ENCODE results near the gene COX8A.

COX8A gene

DNA sequence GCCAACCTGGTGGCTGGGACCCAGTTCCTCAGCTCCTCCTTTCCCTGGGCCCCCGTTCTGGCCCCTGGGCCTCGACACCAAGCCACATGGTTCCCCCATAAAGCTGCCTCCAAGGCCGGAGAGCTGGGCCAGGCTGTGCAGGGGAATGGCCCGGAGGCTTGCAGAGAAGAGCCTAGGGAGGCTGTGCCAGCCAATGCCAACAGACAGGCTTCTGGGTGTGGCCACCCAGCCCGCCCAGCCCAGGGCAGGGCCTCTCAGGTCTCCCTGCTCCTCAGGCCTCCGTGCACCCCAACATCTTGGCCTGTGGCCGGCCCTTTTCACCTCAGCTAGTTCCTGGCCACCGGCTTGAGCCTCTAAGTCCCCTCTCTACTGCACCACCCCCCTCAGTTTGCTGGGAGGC lies 43.9 kb downstream of the COX8A start:
- Mint-ChIP-seq H3K36me3 (ENCODE audit: low read depth) (no peaks in the 10 kb centered on the region), H3K27ac (no peak overlapping the region), H3K4me3 (no peak overlapping the region), H3K4me1 (ENCODE audit: low read depth) (no peaks in the 10 kb centered on the region), H3K27me3 (no peaks in the 10 kb centered on the region), H3K9me3 (no peaks in the 10 kb centered on the region)

- H3K27ac Mint-ChIP-seq: no peak overlapping the region
Observed at GRCh38 chr11:64019106-64020037, 45.0 kb downstream of the COX8A start.

GRCh38 chr11:64020976-64021756 lies 46.7 kb downstream of the COX8A start:
- Mint-ChIP-seq H3K27me3 (no peaks in the 10 kb centered on the region), H3K4me3 (no peak overlapping the region), H3K36me3 (ENCODE audit: low read depth) (no peaks in the 10 kb centered on the region), H3K9me3 (no peaks in the 10 kb centered on the region), H3K4me1 (ENCODE audit: low read depth) (no peaks in the 10 kb centered on the region), H3K27ac (no peak overlapping the region)

More at GRCh38 chr11:64019106-64020037, 45.0 kb downstream of the COX8A start:
- no peaks in the 10 kb centered on the region for H3K4me1 Mint-ChIP-seq (ENCODE audit: low read depth)
- no peaks in the 10 kb centered on the region for H3K27me3 Mint-ChIP-seq
- no peak overlapping the region for H3K4me3 Mint-ChIP-seq
- H3K9me3 Mint-ChIP-seq: no peaks in the 10 kb centered on the region
- no peaks in the 10 kb centered on the region for H3K36me3 Mint-ChIP-seq (ENCODE audit: low read depth)

- Mint-ChIP-seq H3K4me1 (ENCODE audit: low read depth) (no peaks in the 10 kb centered on the region), H3K27me3 (peaks cover 3% of the 10 kb centered on the region), H3K4me3 (no peak overlapping the region), H3K9me3 (no peaks in the 10 kb centered on the region), H3K36me3 (ENCODE audit: low read depth) (no peaks in the 10 kb centered on the region), H3K27ac (no peak overlapping the region)
Observed at GRCh38 chr11:64021757-64022093, 47.3 kb downstream of the COX8A start.

- Mint-ChIP-seq H3K27ac (no peak overlapping the region), H3K9me3 (no peaks in the 10 kb centered on the region), H3K4me3 (no peak overlapping the region), H3K36me3 (ENCODE audit: low read depth) (no peaks in the 10 kb centered on the region), H3K27me3 (peaks cover 7% of the 10 kb centered on the region), H3K4me1 (ENCODE audit: low read depth) (no peaks in the 10 kb centered on the region)
Observed at GRCh38 chr11:64022125-64022784, 47.8 kb downstream of the COX8A start.

GRCh38 chr11:64023712-64024710 lies 49.6 kb downstream of the COX8A start:
- H3K4me3 Mint-ChIP-seq: no peak overlapping the region
- no peaks in the 10 kb centered on the region for H3K9me3 Mint-ChIP-seq
- no peaks in the 10 kb centered on the region for H3K4me1 Mint-ChIP-seq (ENCODE audit: low read depth)
- H3K27me3 Mint-ChIP-seq: peaks cover 7% of the 10 kb centered on the region
- H3K36me3 Mint-ChIP-seq (ENCODE audit: low read depth): no peaks in the 10 kb centered on the region
- H3K27ac Mint-ChIP-seq: no peak overlapping the region

DNA sequence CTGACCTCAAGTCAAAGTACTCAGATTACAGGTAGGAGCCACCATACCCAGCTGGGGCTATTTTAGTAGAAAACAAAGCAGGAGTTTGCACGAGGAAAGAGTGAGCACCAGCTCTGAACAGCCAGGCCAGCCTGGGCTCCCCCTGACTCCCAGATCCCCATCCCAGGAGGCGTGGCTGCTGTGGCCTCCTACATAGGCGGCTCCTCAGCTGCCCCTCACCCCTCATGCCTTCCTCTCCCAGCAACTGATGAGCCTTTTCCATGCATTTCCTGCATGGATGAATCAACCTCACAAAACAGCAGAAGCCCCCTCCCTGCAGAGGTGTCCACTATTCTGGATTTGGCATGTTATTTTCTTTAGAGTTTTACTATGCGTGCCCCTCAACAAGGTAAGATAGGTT lies 50.8 kb downstream of the COX8A start:
- no peak overlapping the region for H3K27ac Mint-ChIP-seq
- H3K4me1 Mint-ChIP-seq (ENCODE audit: low read depth): no peaks in the 10 kb centered on the region
- H3K27me3 Mint-ChIP-seq: peaks cover 13% of the 10 kb centered on the region
- no peak overlapping the region for H3K4me3 Mint-ChIP-seq
- no peaks in the 10 kb centered on the region for H3K9me3 Mint-ChIP-seq
- H3K36me3 Mint-ChIP-seq (ENCODE audit: low read depth): no peaks in the 10 kb centered on the region

All from stimulated activated naive CD8-positive, alpha-beta T cell treated with anti-CD3 and anti-CD28 coated beads, Interleukin-15, Interleukin-2, amounts not matched to agents 100 ng/mL and 50 ng/mL, for 24 hours (primary cell).